HepG2 (cell line): ENCODE results near the gene LRRFIP2. TPM values are rescaled to one million over a fixed set of nuclear protein-coding genes. Genes with fewer than 3 reads are reported as not detected.

Experiments used
- ARHGAP35 ChIP-seq: sonication (generic); formaldehyde crosslinking; IDR thresholded peaks from 2 replicates; pipeline ENCODE4 v1.9.0; 2022; ENCODE audit warnings: mild to moderate bottlenecking, inconsistent platforms, moderate library complexity, missing genetic modification reagents, borderline replicate concordance
- ASH2L ChIP-seq: fragments of 300-600, 200-600 bp; sonication (generic); IDR thresholded peaks from 2 replicates; pipeline ENCODE4 v1.7.0; 2017; ENCODE audit warnings: low read depth, mild to moderate bottlenecking, moderate library complexity, mixed read lengths, low read length; ENCODE audit not compliant: insufficient read length
- DPF2 ChIP-seq: sonication (generic); formaldehyde crosslinking; IDR thresholded peaks from 2 replicates; pipeline ENCODE4 v1.4.0; 2020; ENCODE audit warnings: mild to moderate bottlenecking, low read depth, missing genetic modification reagents, borderline replicate concordance
- EHMT2 ChIP-seq: fragments of 200-600 bp; sonication (generic); IDR thresholded peaks from 2 replicates; pipeline ENCODE4 v1.7.0; 2017; ENCODE audit warnings: antibody characterized with exemption, low read depth, low read length, borderline replicate concordance
- HMG20A ChIP-seq: IDR thresholded peaks from 2 replicates; pipeline ENCODE4 v1.6.1; 2016; ENCODE audit warnings: borderline replicate concordance
- HNRNPUL1 ChIP-seq: fragments of 200-400 bp; formaldehyde crosslinking; IDR thresholded peaks from 2 replicates; pipeline ENCODE4 v1.6.1; 2017; ENCODE audit warnings: low read depth, mild to moderate bottlenecking, low read length, moderate library complexity
- JUNB ChIP-seq: sonication (generic); formaldehyde crosslinking; IDR thresholded peaks from 2 replicates; pipeline ENCODE4 v1.8.0; 2022; ENCODE audit warnings: missing genetic modification reagents, mild to moderate bottlenecking, borderline replicate concordance
- MTF2 ChIP-seq: sonication (generic); formaldehyde crosslinking; IDR thresholded peaks from 2 replicates; pipeline ENCODE4 v1.5.0; 2020; ENCODE audit warnings: missing genetic modification reagents, borderline replicate concordance
- NFYC ChIP-seq: IDR thresholded peaks from 2 replicates; pipeline ENCODE4 v1.6.1; 2016; ENCODE audit warnings: missing genetic modification reagents, missing compliant biosample characterization
- NRL ChIP-seq: sonication (generic); formaldehyde crosslinking; IDR thresholded peaks from 2 replicates; pipeline ENCODE4 v1.5.0; 2020; ENCODE audit warnings: missing genetic modification reagents, mild to moderate bottlenecking, moderate library complexity, borderline replicate concordance
- SATB2 ChIP-seq: sonication (generic); formaldehyde crosslinking; IDR thresholded peaks from 2 replicates; pipeline ENCODE4 v1.5.0; 2020; ENCODE audit warnings: missing genetic modification reagents
- SNRNP70 ChIP-seq: fragments of 200-400 bp; formaldehyde crosslinking; IDR thresholded peaks from 2 replicates; pipeline ENCODE4 v1.6.1; 2017; ENCODE audit warnings: mild to moderate bottlenecking, low read depth, low read length, moderate library complexity
- SOX13 ChIP-seq, 3 experiments: fragments of 450-650 bp in 1 of 3; sonication (generic) in 1 of 3; formaldehyde crosslinking in 1 of 3; IDR thresholded peaks in 2 of 3; conservative IDR thresholded peaks in 1 of 3; 2 replicates each; pipeline versions ENCODE4 v1.5.0 to v1.6.1; 2016 to 2020; ENCODE audit warnings: antibody characterized with exemption in 1 of 3, mild to moderate bottlenecking in 1 of 3, missing compliant biosample characterization in 1 of 3, missing genetic modification reagents in 1 of 3, moderate library complexity in 1 of 3
- ZBTB20 ChIP-seq: sonication (generic); formaldehyde crosslinking; IDR thresholded peaks from 2 replicates; pipeline ENCODE4 v1.8.1; 2023; ENCODE audit warnings: missing genetic modification reagents, low read depth, mild to moderate bottlenecking, borderline replicate concordance
- ZFAT ChIP-seq: sonication (generic); formaldehyde crosslinking; conservative IDR thresholded peaks from 2 replicates; pipeline ENCODE4 v1.8.1; 2023; ENCODE audit warnings: missing genetic modification reagents, inconsistent platforms
- ZKSCAN5 ChIP-seq: sonication (generic); formaldehyde crosslinking; IDR thresholded peaks from 2 replicates; pipeline ENCODE4 v1.5.1; 2020; ENCODE audit warnings: mild to moderate bottlenecking, missing genetic modification reagents
- ZNF205 ChIP-seq: IDR thresholded peaks from 2 replicates; pipeline ENCODE4 v1.6.1; 2018; ENCODE audit warnings: missing biosample characterization, missing genetic modification reagents
- ZNF749 ChIP-seq: sonication (generic); formaldehyde crosslinking; IDR thresholded peaks from 2 replicates; pipeline ENCODE4 v1.8.0; 2022; ENCODE audit warnings: mild to moderate bottlenecking, missing genetic modification reagents, moderate library complexity, borderline replicate concordance
- ZSCAN22 ChIP-seq: sonication (generic); formaldehyde crosslinking; IDR thresholded peaks from 2 replicates; pipeline ENCODE4 v1.4.0; 2020; ENCODE audit warnings: mild to moderate bottlenecking, missing genetic modification reagents
- polyA plus RNA-seq, 8 experiments: library from polyadenylated mRNA; depleted of rRNA in 3 of 8; stranded (reverse) in 7 of 8; unstranded in 1 of 8; fragments of >200 nt; fragmentation: Illumina TruSeq in 4 of 8; extraction: Trizol in 4 of 8; gene quantifications; 2 replicates each; pipeline versions ENCODE4 v1.2.1 to v1.2.3, GENCODE V29; 2011 to 2016; ENCODE audit warnings: low read depth in 4 of 8, missing spikeins in 1 of 8, mixed read lengths in 1 of 8; ENCODE audit not compliant: insufficient read depth in 1 of 8
- total RNA-seq, 5 experiments: library from RNA; depleted of rRNA; stranded (reverse); fragments of >200 nt; fragmentation: Illumina TruSeq; extraction: Trizol; gene quantifications; 2 replicates each; pipeline ENCODE4 v1.2.3, GENCODE V29; 2016; ENCODE audit warnings: low read depth in 1 of 5
- TF ChIP-seq, protein P1 (sequence below): sonication (generic); formaldehyde crosslinking; IDR thresholded peaks from 2 replicates; pipeline ENCODE4 v1.4.0; 2020; ENCODE audit warnings: missing genetic modification reagents
- TF ChIP-seq, protein P2 (sequence below): sonication (generic); formaldehyde crosslinking; conservative IDR thresholded peaks from 2 replicates; pipeline ENCODE4 v1.4.0; 2020; ENCODE audit warnings: missing genetic modification reagents
- TF ChIP-seq, protein P3 (sequence below): sonication (generic); formaldehyde crosslinking; IDR thresholded peaks from 2 replicates; pipeline ENCODE4 v1.4.0; 2020; ENCODE audit warnings: missing genetic modification reagents

Gene LRRFIP2
- total and polyA plus RNA-seq, 2 of the 13 experiments (the other 11 are each of a cell fraction or from before 2014, with no cell fraction given): 13.5 to 32.2 TPM

DNA sequence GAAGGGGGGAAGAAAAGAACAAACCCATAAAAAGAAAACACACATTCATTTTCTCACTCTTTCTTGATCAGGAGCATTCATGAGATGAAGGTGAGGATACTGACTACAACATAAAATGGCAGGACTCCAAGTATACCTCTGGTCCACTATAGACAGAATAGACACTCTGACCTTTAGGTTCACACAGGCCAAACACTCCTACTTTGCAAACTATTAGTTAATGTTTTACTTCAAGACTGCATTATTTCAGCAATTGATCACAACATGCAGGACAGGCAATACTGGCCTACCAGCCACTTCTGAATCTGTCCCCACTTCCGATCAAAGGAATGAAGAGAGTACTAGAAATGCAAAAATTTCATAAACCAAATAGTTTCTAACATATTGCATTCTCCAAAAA lies 47.0 kb downstream of the LRRFIP2 start (continued):
- no peak for TF ChIP-seq ARHGAP35 (CRISPR knock-in tag)
- TF ChIP-seq, protein P1, sequence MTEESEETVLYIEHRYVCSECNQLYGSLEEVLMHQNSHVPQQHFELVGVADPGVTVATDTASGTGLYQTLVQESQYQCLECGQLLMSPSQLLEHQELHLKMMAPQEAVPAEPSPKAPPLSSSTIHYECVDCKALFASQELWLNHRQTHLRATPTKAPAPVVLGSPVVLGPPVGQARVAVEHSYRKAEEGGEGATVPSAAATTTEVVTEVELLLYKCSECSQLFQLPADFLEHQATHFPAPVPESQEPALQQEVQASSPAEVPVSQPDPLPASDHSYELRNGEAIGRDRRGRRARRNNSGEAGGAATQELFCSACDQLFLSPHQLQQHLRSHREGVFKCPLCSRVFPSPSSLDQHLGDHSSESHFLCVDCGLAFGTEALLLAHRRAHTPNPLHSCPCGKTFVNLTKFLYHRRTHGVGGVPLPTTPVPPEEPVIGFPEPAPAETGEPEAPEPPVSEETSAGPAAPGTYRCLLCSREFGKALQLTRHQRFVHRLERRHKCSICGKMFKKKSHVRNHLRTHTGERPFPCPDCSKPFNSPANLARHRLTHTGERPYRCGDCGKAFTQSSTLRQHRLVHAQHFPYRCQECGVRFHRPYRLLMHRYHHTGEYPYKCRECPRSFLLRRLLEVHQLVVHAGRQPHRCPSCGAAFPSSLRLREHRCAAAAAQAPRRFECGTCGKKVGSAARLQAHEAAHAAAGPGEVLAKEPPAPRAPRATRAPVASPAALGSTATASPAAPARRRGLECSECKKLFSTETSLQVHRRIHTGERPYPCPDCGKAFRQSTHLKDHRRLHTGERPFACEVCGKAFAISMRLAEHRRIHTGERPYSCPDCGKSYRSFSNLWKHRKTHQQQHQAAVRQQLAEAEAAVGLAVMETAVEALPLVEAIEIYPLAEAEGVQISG (CRISPR knock-in tag): no peak
- TF ChIP-seq, protein P2, sequence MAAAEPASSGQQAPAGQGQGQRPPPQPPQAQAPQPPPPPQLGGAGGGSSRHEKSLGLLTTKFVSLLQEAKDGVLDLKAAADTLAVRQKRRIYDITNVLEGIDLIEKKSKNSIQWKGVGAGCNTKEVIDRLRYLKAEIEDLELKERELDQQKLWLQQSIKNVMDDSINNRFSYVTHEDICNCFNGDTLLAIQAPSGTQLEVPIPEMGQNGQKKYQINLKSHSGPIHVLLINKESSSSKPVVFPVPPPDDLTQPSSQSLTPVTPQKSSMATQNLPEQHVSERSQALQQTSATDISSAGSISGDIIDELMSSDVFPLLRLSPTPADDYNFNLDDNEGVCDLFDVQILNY (CRISPR knock-in tag): no peak
- no peak for TF ChIP-seq SNRNP70
- 0 out of 2 replicates have a peak, but pooled peaks have one; percentile 28 for TF ChIP-seq DPF2 (CRISPR knock-in tag)
- no peak for TF ChIP-seq NFYC (CRISPR knock-in tag)
- TF ChIP-seq SOX13 (IDR thresholded peaks at IDR 0.05): no peak
- peak in 1 of 2 experiments; percentile 74; a peak in 2 of 4 replicates for TF ChIP-seq SOX13 (CRISPR knock-in tag; conservative IDR thresholded peaks at IDR 0.05 in 1 of 2, IDR thresholded peaks at IDR 0.05 in 1 of 2)
- no peak for TF ChIP-seq EHMT2
- TF ChIP-seq ASH2L: peak; percentile 59
- TF ChIP-seq, protein P3, sequence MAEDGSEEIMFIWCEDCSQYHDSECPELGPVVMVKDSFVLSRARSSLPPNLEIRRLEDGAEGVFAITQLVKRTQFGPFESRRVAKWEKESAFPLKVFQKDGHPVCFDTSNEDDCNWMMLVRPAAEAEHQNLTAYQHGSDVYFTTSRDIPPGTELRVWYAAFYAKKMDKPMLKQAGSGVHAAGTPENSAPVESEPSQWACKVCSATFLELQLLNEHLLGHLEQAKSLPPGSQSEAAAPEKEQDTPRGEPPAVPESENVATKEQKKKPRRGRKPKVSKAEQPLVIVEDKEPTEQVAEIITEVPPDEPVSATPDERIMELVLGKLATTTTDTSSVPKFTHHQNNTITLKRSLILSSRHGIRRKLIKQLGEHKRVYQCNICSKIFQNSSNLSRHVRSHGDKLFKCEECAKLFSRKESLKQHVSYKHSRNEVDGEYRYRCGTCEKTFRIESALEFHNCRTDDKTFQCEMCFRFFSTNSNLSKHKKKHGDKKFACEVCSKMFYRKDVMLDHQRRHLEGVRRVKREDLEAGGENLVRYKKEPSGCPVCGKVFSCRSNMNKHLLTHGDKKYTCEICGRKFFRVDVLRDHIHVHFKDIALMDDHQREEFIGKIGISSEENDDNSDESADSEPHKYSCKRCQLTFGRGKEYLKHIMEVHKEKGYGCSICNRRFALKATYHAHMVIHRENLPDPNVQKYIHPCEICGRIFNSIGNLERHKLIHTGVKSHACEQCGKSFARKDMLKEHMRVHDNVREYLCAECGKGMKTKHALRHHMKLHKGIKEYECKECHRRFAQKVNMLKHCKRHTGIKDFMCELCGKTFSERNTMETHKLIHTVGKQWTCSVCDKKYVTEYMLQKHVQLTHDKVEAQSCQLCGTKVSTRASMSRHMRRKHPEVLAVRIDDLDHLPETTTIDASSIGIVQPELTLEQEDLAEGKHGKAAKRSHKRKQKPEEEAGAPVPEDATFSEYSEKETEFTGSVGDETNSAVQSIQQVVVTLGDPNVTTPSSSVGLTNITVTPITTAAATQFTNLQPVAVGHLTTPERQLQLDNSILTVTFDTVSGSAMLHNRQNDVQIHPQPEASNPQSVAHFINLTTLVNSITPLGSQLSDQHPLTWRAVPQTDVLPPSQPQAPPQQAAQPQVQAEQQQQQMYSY (CRISPR knock-in tag): no peak
- no peak for TF ChIP-seq NRL
- 0 out of 2 replicates have a peak, but pooled peaks have one; percentile 21 for TF ChIP-seq HMG20A
- no peak for TF ChIP-seq ZNF205
- no peak for TF ChIP-seq MTF2 (CRISPR knock-in tag)
- no peak for TF ChIP-seq ZNF749
- peak; percentile 69; the same call in 1 of the 2 replicates for TF ChIP-seq ZBTB20 (CRISPR knock-in tag)
- TF ChIP-seq SATB2: no peak
- no peak for TF ChIP-seq ZSCAN22 (CRISPR knock-in tag)
- TF ChIP-seq ZFAT (CRISPR knock-in tag): no peak
- no peak for TF ChIP-seq JUNB (CRISPR knock-in tag)
- no peak for TF ChIP-seq ZKSCAN5 (CRISPR knock-in tag)
- peak; percentile 94 for TF ChIP-seq HNRNPUL1
